ENCODE results near the gene COL6A3.
A peak's percentile ranks its signal among the peaks of the same experiment; 100 is the strongest.

COL6A3 gene

GRCh38 chr2:237456200-237456843 is 42.4 kb upstream of the COL6A3 start:
- H3K27ac ChIP-seq, result peak overlapping the region; percentile 24 to 73
- TF ChIP-seq CTCF (IDR thresholded peaks at IDR 0.05), result no peak
- H3K4me3 ChIP-seq, result no peak overlapping the region
- DNase-seq (ENCODE audit: low spot score), result peak; percentile 88

- no peak for TF ChIP-seq CTCF (IDR thresholded peaks at IDR 0.05)
- DNase-seq (ENCODE audit: low spot score), result no peak
- Histone ChIP-seq H3K27ac (peak overlapping the region; percentile 39 to 73), H3K4me3 (no peak overlapping the region)
These were observed 41.8 kb upstream of the COL6A3 start for GRCh38 chr2:237455764-237456163.

- no peak overlapping the region for H3K4me3 ChIP-seq
- no peak for TF ChIP-seq CTCF (IDR thresholded peaks at IDR 0.05)
- no peak for DNase-seq (ENCODE audit: low spot score)
- H3K27ac ChIP-seq, result no peak overlapping the region
These were observed 39.7 kb upstream of the COL6A3 start for GRCh38 chr2:237453671-237454070.

GRCh38 chr2:237452861-237453260 is 38.9 kb upstream of the COL6A3 start:
- no peak for TF ChIP-seq CTCF (IDR thresholded peaks at IDR 0.05)
- H3K27ac ChIP-seq, result no peak overlapping the region
- no peak overlapping the region for H3K4me3 ChIP-seq
- no peak for DNase-seq (ENCODE audit: low spot score)

- Histone ChIP-seq H3K4me3 (no peak overlapping the region), H3K27ac (no peak overlapping the region)
- DNase-seq (ENCODE audit: low spot score), result peak; percentile 71
- no peak for TF ChIP-seq CTCF (IDR thresholded peaks at IDR 0.05)
These were observed 37.9 kb upstream of the COL6A3 start for GRCh38 chr2:237451643-237452469.

- H3K27ac ChIP-seq, result no peak overlapping the region
These were observed 36.6 kb upstream of the COL6A3 start for GRCh38 chr2:237450583-237450982.

More at GRCh38 chr2:237450583-237450982, 36.6 kb upstream of the COL6A3 start:
- DNase-seq (ENCODE audit: low spot score), result peak; percentile 70
- TF ChIP-seq CTCF (IDR thresholded peaks at IDR 0.05), result no peak
- H3K4me3 ChIP-seq, result no peak overlapping the region

Data from coronary artery (tissue), 2 donors.